CMK (cell line): ENCODE data around the gene TIMP3.

Source experiments
- DNase-seq: peaks from one replicate; pipeline ENCODE4 v3.0.0-alpha.2; 2010; ENCODE audit warnings: low read depth

TIMP3 gene

DNA sequence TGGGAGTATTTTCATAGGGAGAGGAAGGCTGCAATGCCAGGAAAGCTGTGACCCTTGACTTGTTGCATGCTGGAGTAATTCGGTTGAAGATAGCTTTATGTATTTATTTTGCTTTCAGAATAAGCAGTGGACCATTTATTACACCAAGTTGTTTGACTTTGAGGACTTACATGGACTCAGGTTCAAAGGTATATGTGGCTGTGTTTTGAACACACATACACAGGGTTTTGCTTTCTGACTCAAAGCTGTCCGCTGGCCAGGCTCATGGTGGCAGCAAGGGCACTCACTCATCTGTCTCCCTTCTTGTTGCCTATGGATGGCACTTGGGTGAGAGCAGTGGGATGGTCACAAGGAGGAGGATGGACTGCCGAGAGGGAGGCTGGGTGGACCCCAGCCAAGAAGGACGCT lies 6.5 kb downstream of the TIMP3 start:
- no peak for DNase-seq

- no peak for DNase-seq
Observed at GRCh38 chr22:32809786-32810554, 8.5 kb downstream of the TIMP3 start.

- no peak for DNase-seq
Observed at GRCh38 chr22:32810555-32811133, 9.1 kb downstream of the TIMP3 start.

- DNase-seq = no peak
Observed at GRCh38 chr22:32811788-32812545, 10.5 kb downstream of the TIMP3 start.

- DNase-seq = no peak
Observed at GRCh38 chr22:32814285-32814860, 12.9 kb downstream of the TIMP3 start.

- DNase-seq = no peak
Observed at GRCh38 chr22:32815059-32815458, 13.6 kb downstream of the TIMP3 start.

DNA sequence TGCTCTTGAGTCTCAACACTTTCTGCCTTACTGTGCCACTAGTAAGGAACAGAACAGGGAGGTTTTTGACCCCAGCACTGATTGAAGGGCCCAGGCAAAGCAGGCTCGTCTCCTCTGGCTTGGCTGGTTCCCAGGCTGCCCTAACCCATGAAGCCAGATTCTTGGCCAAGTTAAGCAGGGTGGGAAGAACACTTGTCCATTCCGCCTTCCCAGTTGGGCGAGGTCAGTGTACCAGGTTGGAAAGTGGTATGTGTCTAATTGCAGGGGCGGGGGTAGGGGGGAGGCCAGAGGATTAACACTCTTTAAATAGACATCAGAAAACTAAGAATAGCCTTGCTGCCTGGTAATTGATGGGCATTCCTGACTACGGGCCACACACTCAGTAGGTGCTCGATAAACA lies 14.4 kb downstream of the TIMP3 start:
- no peak for DNase-seq

- no peak for DNase-seq
Observed at GRCh38 chr22:32817137-32817730, 15.7 kb downstream of the TIMP3 start.

DNA sequence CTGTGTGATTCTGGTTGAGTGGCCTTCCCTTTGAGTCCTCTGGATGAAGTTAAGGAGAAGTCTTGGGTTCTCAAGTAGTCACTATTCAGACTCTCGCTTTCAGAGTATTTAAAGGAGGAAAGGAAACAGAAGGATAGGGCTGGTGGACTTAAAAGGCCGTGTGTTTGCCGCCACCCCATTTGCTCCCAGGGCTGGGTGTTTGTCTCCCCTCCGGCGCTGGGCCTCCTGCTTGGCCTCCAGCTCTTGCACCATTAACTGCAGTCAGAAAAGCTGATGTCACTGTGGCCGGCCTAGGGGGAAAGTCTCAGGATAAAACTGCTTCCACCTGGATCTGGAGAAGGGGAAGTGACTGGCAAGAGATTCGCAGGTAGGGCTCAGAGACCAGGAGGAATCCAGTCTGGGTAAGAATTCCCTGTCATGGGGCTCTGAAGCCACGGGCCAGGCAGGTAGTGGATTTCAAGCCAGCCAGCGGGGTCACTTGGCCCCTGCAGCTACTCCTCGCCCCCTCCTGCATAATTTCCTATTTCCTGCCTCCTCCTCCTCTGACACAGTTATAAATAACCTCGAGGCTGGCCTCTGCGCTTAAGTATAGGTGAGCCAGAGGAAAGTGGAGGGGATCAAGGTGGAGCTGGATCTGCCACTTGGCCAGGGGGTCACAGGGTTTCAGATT lies 17.1 kb downstream of the TIMP3 start:
- DNase-seq = no peak

DNA sequence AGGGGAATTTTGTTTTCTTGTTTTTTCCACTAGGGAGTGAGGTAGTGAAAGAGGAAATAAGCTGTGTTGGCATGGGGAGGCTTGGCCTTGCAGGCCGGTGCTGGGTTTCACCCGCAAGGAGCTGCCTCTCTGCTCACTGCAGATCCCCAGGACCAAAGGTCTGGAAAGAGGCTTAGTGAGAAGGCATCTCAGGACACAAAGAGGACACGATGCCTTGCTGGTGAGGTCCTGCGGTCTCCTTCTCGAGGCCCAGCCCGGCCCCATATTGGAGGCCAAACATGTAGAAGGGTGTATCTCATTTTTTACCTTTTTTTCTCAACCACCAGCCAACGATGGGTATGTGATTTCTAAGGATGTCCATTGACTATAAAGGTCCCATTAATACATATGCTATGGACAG lies 17.6 kb downstream of the TIMP3 start:
- DNase-seq = no peak

DNA sequence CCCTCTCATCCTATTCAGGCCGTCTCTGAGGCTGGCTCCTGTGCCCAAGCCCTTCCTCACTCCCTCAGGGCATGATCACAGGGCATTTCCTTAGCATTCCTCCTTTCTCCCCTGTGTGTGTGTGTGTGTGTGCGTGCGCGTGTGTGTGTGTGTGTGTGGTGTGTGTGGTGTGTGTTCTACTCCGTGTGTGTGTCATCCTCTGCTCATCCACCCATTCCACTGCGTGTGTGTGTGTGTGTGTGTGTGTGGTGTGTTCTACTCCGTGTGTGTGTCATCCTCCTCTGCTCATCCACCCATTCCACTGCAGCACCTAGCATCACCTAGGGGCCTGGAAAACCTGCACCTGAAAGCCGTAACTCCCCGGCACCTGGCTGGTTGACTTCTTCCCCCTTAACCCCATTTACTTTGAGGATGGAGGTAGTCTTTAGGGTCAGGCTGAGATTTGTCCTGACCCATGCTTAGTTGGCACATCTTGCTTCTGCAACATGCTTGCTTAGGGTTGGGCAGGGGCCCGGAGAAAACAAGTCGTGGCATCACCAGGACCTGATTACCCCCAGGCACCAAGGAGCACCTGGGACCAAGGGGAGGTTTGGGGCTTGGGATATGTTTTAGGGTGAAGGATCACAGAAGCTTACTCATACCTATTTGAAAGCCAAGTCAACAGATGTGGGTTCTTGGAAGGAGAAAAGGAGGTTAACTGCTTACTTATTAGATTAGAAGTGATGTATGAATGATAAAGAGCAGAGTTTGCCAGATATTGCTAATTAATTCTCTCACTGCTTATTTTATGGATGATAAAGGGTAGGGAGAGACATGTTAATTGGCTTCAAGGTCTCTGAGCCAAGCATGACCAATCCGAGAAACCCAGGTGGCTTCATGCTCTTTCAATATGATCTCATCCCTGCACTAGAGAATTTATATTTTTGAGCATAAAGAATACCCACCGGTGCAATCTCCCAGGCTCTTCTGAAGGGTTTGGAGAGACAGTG lies 18.9 kb downstream of the TIMP3 start:
- no peak for DNase-seq

GRCh38 chr22:32822179-32822877 lies 20.8 kb downstream of the TIMP3 start:
- no peak for DNase-seq

DNA sequence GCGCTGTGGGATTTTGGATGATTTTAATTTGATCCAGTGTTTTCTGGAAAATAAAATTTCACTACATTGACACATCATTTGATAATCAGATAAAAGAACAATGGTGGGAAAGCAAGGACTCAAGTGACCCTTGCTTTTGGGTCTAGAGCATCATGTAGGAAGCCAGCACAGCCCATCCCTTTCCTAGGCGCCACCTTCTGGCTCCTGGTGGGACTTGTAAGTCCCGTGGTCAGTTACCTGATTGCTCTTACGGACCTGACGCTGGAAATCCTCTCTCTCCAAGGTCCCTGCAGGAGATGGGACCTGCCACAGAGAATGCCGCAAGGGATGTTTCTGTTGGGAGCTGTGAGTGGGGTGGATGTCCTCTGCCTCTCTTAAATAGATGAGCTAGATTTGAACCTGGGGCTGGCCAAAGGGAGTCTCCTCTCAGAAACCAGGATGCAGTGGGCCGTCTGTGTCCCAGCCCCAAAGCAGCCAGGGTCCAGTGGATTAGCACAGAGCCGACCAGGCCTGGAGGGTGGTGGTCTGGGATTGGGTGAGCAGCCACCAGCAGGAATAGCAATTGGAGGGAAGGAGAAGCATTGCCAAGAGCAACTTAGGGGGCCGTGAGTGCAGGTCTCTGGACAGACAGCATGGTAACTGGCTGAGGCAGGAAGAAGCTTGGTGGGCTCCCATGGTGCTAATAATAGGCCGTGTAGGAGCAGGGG lies 21.7 kb downstream of the TIMP3 start:
- no peak for DNase-seq

DNA sequence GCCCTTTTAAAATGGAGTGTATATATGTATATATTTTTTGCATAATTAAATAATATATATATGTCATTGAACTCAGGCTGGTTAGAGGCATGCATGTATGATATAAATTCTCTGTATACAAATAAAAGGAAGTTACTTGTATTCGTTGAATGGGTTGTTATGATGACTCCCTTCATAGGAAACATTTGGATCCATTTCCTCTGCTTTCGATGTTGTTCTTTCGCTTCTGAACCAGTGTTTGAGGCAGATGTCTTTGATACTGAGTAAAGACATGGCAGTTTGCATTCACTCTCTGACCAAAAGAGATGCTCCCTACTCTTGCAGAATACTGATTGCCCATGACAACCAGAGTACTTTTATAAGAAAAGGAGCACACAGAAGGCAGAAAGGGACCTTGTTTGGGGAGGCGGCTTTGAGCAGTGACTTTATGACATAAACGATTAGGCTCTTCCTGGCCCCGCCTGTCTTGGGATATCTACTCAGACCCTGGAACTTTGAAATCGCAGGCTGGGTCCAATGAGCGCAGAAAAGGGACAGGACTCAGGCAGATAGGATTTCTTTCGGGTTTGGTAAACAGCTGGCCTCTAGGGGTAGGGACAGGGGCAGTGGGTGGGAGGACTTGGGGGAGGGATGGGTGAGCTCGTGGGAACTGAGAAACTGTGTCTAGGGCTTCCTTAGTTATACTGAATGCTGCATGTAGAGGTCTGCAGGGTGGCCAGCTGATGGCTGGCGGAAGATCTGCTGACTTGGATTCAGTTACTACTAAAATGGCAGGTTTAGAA lies 23.2 kb downstream of the TIMP3 start:
- no peak for DNase-seq

- DNase-seq = no peak
Observed at GRCh38 chr22:32826537-32826936, 25.0 kb downstream of the TIMP3 start.

GRCh38 chr22:32827049-32827602 lies 25.6 kb downstream of the TIMP3 start:
- DNase-seq = no peak

DNA sequence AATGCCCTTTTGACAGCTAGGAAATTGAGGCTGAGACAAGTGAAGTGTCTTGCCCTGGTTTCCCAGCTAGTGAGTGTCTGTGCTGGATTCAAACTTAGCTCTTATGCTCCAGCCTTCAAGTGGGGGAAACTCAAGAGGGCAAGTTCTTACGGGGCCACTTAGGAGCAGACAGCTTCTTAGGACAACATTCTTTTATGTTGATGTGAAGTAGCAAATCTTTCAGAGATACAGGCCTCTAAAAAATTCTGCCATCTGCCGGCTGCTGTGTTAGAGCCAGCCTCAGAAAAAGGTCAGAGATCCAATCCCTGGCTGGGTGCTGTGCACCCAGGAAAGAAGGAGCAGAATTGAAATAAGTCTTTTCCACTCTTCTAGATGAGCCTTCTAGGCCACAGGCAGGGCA lies 26.6 kb downstream of the TIMP3 start:
- no peak for DNase-seq

DNA sequence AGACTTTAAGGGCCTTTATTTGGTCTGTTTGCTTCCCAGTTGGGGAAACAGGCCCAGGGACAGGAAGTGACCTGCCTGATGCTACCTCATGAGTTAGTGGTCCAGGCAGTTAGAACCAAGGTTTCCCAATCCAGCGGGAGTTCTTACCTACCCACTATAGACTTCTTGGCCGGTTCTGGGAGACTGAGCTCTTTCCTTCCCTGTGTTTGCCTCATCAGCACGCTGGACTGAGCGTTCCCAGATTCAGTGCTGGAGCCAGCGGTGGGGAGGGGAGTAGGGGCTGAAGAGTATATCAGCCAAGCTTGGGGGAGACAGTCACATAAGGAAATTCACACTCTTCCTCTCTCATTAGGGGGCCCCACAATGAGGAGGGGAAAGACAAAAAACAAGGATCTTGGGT lies 27.1 kb downstream of the TIMP3 start:
- DNase-seq = no peak
